ENCODE results near the gene KBTBD6. TPM values are rescaled to one million over a fixed set of nuclear protein-coding genes. Genes with fewer than 3 reads are reported as not detected.

KBTBD6 gene
- total and polyA plus RNA-seq, 2 of the 13 experiments (the other 11 are each of a cell fraction or from before 2014, with no cell fraction given) = 4.4 to 12.0 TPM

GRCh38 chr13:41132512-41133152 lies at the start of gene KBTBD6 (continued):
- TF ChIP-seq TFDP2 (CRISPR knock-in tag; IDR thresholded peaks at IDR 0.05) (peak; percentile 95), ARID4A (CRISPR knock-in tag; IDR thresholded peaks at IDR 0.05; ENCODE audit: borderline replicate concordance) (peak; percentile 87; the same call in 1 of the 2 replicates), ZNF235 (CRISPR knock-in tag; IDR thresholded peaks at IDR 0.05; ENCODE audit: borderline replicate concordance) (no peak), FOXM1 (CRISPR knock-in tag; IDR thresholded peaks at IDR 0.05) (no peak), GATAD1 (CRISPR knock-in tag; IDR thresholded peaks at IDR 0.05) (peak; percentile 96), MAZ (IDR thresholded peaks at IDR 0.05; ENCODE audit: borderline replicate concordance, low read depth, low read length) (peak; percentile 52; the same call in 1 of the 2 replicates), MAZ (CRISPR knock-in tag; IDR thresholded peaks at IDR 0.05; ENCODE audit: low read depth) (no peak), TEAD2 (CRISPR knock-in tag; IDR thresholded peaks at IDR 0.05) (no peak), ZNF263 (CRISPR knock-in tag; IDR thresholded peaks at IDR 0.05) (no peak), HINFP (CRISPR knock-in tag; IDR thresholded peaks at IDR 0.05; ENCODE audit: low read depth) (peak; percentile 36; the same call in 1 of the 2 replicates), KDM3A (CRISPR knock-in tag; IDR thresholded peaks at IDR 0.05; ENCODE audit: low read depth) (peak; percentile 92), MXD3 (CRISPR knock-in tag; IDR thresholded peaks at IDR 0.05) (no peak), FOXA3 (CRISPR knock-in tag; IDR thresholded peaks at IDR 0.05) (peak; percentile 81), KDM1A (CRISPR knock-in tag; IDR thresholded peaks at IDR 0.05) (no peak), ZNF282 (IDR thresholded peaks at IDR 0.05; ENCODE audit: partially characterized antibody) (no peak), ZFP36L1 (CRISPR knock-in tag; IDR thresholded peaks at IDR 0.05) (peak; percentile 73; the same call in 1 of the 2 replicates), USF2 (IDR thresholded peaks at IDR 0.05; ENCODE audit: low read depth, low read length) (no peak), USF2 (CRISPR knock-in tag; IDR thresholded peaks at IDR 0.05; ENCODE audit: borderline replicate concordance) (no peak), ATF2 (CRISPR knock-in tag; IDR thresholded peaks at IDR 0.05) (peak; percentile 91)

Measured in HepG2 (cell line).